HG03280 (cell line): ENCODE measurements around the gene FOXJ1.

ENCODE experiments used
- ATAC-seq: cut with Tn5 transposase; IDR thresholded peaks from one replicate; pipeline ENCODE4 v1.9.1; 2021; ENCODE audit warnings: mild to moderate bottlenecking, moderate library complexity; ENCODE audit not compliant: unreplicated experiment

The FOXJ1 gene

GRCh38 chr17:76125391-76125675 lies 15.7 kb downstream of the FOXJ1 start:
- ATAC-seq = no peak

DNA sequence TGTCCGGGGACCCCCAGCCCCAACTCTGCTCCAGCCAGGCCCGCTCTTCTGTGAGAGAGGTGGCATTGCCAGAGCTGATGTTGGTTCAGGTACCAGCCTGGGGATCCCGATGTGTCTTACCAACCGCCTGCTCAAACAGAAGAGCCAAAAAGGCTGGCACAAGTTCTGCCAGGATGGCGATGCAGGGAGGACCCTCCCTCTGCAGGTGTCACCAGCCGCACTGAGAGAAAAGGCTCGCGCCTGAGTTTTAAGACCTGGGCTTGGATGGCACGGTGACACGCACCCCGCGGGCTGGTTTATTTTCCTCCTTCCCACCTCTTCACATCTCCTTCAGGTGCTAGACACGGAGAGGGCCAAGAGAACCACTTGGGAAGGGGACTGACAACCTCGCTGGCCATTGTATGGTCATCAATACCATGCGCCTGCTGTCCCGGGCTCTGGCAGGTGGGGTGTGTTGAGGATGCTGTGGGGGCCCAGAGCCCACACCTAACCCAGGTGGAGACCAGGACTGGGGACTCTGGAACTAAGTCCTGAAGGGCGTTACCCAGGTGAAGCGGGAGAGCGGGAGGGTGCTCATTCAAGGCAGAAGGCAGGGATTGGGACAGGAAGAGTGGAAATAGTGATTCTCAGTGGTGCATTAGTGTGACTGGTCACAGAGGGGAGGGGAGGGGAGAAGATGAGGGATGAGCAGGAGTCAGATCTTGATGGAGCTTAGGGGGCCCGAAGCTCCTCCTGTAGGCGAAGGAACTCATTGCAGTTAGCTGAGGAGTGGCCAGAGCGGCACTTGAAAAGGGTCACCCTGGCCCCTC lies 16.3 kb downstream of the FOXJ1 start:
- no peak for ATAC-seq

GRCh38 chr17:76123749-76124581 lies 17.1 kb downstream of the FOXJ1 start:
- no peak for ATAC-seq

GRCh38 chr17:76123191-76123499 lies 17.9 kb downstream of the FOXJ1 start:
- ATAC-seq = no peak

DNA sequence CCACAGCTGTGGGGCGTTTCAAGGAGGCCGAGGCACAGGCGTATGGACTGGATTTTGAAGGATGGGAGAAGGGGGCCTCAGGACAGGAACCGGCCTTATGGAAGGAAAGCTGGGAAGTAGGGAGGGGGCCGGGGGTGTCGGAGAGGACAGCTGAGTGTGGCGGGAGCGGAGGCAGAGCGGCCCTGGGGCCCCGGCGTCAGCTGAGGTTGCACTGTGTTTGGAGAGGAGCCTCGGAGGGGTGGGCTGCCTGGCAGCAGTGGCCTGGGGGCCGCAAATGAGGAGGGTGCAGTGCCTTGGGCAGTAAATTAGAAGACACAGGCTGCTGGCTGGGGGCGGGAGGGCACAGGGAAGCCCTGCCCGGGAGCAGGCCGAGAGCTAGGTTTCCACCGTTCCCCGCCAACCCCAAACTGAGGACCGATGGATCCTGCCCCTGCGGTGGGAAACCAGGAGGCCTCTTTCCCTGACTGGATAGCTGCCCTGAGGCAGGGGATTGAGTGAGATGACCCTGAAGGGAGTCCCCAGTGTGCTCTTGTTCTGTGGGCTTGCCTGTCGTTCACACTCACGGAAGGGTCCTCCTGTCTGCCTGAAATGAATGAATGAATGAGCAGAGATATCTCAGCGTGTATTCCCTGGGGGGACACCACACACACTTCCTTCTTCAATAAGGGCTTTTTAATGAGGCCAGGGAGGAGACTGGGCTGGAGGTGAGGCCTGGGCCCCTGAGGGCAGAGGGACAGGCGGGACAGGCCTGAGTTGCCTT lies 18.4 kb downstream of the FOXJ1 start:
- no peak for ATAC-seq

DNA sequence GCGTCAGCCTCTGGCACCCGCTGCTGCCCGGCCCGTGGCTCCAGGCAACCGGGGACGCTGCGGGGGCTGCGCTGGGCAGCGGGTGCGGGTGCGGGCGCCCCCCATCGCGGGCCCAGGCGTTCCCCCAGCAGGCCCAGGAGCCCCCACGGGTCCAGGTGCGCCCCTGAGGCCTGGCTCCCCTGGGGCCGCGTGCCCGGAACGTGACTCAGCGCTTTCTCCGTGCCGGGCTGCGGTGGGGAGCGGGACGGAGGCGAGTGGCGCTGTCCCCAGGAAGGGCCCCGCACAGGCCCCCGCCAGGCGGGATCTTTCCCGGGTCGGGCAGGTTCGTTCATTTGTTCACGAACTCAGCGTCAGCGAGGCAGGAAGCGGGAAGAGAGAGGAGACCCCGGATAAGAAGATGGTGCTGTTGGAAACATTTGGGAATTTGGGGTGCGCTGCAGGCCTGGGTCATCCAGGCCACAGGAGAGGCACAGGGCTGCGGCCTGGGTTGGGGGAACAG lies 19.1 kb downstream of the FOXJ1 start:
- no peak for ATAC-seq

DNA sequence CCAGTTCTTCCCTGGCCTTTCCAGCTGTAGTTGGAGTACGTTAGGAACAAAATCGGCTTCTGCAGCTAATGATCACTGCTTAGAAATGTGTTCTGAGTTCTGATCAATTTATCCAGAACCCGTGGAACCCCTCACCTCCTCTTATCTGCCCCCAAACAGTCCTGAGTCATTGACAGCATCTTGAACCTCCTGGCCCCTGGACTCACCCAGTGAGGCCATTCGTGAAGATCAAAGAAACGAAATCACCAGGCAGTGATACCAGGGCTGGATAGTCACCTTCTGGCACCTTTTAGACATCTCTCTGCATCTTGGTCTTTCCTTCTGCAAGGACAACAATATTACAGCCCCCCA lies 20.4 kb downstream of the FOXJ1 start:
- no peak for ATAC-seq

DNA sequence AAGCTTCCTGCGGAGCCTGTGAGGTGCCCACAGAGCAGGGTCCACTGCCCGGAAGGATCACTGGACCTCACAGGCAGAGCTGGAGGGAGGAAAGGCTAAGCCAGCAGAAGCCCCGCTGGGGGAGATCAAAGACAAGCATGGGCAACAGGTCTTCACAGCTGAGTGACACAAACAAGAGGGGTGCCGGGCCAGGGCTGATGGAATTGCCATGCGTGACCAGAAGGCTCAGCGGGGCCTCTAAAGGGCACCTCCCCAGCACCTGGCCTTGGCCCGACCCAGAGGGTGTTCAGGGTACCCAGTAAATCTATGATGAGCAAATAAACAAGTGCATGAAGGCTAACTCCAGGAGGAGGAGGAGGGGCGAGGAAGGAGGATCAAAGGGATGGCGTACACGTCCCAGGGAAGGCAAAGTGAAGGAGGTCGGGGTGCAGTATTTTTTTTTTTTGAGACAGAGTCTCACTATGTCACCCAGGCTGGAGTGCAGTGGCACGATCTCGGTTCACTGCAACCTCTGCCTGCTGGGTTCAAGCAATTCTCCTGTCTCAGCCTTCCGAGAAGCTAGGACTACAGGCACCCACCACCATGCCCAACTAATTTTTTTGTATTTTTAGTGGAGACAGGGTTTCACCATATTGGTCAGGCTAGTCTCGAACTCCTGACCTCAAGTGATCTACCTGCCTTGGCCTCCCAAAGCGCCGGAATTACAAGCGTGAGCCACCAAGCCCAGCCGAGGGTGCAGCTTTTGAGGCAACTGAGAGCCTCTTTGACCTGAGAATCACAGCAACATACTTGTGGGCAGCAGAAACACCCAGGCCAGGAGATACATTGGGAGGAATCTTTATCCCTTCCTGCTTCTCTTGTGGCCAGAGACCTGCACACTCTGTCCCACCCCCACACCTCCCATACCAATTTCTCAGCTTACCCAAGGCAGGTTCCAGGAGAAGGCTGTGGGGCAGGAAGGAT lies 21.4 kb downstream of the FOXJ1 start:
- no peak for ATAC-seq

DNA sequence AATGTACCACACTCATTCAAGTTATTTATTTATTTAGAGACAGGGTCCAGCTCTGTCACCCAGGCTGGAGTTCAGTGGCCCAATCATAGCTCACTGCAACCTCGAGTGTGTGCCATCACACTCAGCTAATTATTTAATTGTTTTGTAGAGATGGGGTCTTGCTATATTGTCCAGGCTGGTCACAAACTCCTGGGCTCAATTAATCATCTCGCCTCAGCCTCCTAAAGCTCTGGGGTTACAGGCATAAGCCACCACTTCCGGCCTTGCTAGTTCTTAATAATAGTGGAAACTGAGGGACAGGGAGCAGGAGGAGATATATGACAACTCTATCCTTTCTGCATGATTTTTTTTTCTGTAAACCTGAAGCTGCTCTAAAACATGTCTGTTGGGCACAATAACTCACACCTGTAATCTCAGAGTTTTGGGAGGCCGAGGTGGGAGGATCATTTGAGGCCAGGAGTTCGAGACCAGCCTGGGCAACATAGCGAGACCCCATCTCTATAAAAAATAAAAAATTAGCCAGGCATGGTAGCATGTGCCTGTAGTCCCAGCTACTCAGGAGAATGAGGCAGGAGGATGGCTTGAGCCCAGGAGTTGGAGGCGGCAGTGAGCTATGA lies 25.8 kb downstream of the FOXJ1 start:
- ATAC-seq = no peak

DNA sequence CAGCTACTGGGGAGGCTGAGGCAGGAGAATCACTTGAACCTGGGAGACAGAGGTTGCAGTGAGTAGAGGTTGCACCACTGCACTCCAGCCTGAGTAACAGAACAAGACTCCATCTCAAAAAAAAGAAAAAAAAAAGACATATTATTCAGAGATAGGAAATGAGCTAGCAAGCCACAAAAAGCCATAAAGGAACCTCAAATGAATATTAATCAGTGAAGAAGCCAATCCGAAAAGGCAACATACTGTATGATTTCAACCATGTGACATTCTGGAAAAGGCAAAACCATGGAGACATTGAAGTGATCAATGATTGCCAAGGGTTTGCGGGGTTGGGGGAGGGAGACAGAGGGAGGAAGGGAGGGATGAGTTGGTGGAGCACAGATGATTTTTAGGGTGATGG lies 29.1 kb downstream of the FOXJ1 start:
- no peak for ATAC-seq

GRCh38 chr17:76107509-76107908 lies 33.5 kb downstream of the FOXJ1 start:
- ATAC-seq = no peak

GRCh38 chr17:76106703-76107102 lies 34.3 kb downstream of the FOXJ1 start:
- ATAC-seq = no peak

DNA sequence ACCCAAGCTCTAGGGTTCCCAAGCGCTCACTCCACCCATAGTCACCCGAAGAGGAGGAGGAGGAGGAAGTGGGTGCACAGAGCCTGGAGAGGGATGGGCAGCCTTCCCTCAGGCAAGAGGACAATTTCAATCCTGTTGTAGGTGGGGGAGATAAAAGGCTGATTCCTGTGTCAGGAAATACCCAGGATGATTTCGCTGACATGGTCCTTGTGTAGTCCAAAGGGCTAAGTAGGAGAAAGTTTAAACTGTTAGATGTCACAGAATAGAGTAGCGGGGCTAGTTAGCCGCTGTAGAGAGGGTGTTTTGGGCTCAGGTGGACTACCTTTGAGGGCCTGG lies 36.2 kb downstream of the FOXJ1 start:
- no peak for ATAC-seq

- no peak for ATAC-seq
Measured at GRCh38 chr17:76104140-76104895, 36.7 kb downstream of the FOXJ1 start.

- ATAC-seq = peak; percentile 90
Measured at GRCh38 chr17:76103274-76104139, 37.5 kb downstream of the FOXJ1 start, which contains the start of gene EXOC7. EXOC7 (minus strand) TSS chr17:76103787; CDS start chr17:76103692, 95 bp downstream.

DNA sequence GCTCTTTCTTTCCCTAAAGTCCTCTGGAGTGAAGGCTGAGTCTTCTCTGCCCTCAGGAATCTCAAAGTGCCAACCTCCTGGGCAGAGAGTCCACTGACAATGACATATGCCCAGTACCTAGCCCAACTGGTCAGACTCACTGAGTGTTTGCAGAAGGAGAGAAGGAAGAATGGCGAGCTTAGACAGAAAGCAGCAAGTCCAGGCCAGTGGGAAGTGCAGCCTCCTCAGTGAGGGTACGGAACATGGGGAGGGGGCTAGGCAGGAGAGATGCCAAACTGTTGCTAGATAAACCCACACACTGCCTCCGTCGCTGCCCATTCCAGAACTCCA lies 38.1 kb downstream of the FOXJ1 start:
- peak; percentile 16 for ATAC-seq

DNA sequence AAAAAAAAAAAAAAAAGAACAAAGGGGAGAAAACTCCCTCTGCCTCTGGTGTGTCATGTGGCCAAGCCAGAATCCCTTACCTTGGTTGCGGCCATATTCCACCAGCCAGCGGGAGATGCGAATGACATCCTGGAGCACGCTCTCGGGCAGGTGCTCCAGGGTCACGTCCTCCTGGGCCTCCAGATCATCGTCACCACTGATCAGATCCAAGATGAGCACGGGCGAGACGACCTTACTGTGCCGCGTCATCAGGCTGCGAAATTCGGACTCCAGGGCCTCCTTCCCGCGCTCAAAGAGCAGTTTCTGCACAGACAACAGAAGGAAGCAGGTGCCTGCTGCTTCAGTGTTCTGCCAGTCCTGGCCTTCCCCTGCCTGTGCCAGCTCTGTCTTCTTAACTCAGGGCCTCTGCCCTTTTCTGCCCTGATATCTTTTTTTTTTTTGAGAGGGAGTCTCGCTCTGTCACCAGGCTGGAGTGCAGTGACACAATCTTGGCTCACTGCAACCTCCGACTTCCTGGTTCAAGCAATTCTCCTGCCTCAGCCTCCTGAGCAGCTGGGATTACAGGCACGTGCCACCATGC lies 43.2 kb downstream of the FOXJ1 start:
- no peak for ATAC-seq

DNA sequence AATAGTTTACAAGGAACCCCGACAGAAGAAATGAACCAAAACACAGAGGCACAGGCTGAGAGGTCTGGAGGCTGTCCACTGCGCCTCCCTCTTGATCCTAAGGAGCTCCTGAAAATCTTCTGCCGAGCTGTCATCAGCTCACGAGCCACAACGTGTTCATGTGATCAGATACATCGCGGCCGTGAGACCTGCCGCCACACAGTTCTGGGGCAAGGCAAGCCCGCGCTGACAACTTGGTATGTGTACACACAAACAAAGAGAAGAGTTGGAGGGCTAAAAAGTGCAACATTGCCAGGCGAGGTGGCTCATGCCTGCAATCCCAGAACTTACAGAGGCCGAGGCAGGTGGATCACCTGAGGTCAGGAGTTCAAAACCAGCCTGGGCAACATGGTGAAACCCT lies 45.1 kb downstream of the FOXJ1 start:
- no peak for ATAC-seq
